Measurements from ENCODE around the gene FCRLA.

GRCh38 chr1:161733526-161733925, 26.5 kb downstream of the FCRLA start:
- TF ChIP-seq POLR2A (IDR thresholded peaks at IDR 0.05), result no peak
- TF ChIP-seq CTCF (IDR thresholded peaks at IDR 0.05), result no peak

Data from Peyer's patch (tissue), 4 donors.